GM21526 (cell line): ENCODE data around the gene HSD17B14.

Experiments used
- ATAC-seq: cut with Tn5 transposase; IDR thresholded peaks from one replicate; pipeline ENCODE4 v1.9.1; 2021; ENCODE audit warnings: moderate library complexity; ENCODE audit not compliant: unreplicated experiment, low FRiP score

HSD17B14 gene

DNA sequence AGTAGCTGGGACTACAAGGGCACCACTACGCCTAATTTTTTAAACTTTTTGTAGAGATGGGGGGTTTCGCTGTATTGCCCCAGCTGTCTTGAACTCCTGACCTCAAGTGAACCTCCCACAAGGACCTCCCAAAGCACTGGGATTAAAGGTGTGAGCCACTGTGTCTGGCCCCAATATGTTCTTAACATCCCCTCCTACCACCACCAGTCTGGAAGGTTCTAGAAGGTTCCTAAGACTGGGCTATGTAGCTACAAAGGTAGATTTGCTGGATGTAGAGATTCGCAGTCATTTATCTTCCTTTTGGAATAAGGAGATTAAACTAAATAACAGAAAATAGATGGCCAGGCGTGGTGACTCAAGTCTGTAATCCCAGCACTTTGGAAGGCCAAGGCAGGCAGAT lies 5.3 kb downstream of the HSD17B14 start:
- ATAC-seq = no peak

DNA sequence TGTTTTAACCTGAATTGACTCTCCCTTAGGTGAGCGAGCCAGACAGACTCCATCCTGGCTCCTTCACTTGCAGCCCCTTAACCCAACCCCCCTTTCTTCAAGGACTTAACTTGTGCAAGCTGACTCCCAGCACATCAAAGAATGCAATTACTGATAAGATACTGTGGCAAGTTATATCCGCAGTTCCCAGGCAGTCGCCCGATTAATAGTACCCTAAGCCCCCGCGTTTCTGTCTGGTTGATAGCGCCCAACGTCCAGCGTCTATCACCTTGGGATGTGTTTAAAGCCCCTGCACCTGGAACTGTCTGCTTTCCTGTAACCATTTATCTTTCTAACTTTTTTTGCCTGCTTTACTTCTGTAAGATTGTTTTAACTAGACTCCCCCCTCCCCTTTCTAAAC lies 6.2 kb downstream of the HSD17B14 start:
- ATAC-seq = no peak

DNA sequence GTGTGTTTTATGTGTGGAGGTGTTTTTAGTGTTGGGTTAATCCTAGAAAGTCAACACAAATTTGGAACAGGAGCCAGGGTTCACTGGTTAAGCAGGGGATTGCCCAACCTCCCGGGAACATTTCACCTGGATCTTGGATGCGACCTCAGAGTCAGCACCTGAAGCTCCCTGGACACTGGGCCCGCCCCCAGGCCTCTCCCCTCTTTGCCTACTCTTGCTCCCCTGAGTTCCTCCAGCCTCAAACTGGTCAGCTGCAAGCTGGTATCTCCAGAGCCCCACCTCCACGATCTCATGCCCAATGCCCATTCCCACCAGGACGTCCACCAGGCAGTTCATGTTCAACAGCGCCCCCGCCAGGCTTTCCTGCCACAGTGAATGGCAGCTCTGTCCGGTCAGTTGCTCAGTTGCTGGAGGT lies 9.7 kb downstream of the HSD17B14 start:
- ATAC-seq = no peak

DNA sequence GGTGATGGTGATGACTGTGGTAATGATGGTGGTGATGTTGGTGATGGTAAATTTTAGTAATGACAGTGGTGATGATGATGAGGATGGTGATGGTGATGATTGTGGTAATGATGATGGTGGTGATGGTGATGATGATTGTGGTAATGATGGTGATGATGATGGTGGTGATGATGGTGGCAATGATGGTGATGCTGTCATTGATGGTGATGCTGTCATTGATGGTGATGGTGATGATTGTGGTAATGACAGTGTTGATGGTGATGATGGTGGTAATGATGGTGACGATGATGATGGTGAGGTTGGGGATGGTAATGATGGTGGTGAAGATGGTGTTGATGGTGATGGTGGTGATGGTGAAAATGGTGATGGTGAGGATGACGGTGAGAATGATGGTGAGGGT lies 13.8 kb downstream of the HSD17B14 start:
- no peak for ATAC-seq

DNA sequence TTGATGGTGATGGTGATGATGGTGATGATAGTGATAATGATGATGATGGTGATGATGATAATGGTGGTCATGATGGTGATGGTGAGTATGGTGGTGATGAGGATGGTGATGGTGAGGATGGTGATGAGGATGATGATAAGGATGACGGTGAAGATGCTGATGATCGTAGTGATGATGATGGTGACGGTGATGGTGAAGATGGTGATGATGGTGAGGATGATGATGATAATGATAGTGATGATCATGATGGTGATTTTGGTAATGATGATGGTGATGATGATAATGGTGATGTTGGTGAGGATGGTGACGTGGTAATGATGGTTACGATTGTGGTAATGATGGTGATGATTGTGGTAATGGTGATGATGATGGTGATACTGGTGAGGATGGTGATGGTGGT lies 14.7 kb downstream of the HSD17B14 start:
- no peak for ATAC-seq

DNA sequence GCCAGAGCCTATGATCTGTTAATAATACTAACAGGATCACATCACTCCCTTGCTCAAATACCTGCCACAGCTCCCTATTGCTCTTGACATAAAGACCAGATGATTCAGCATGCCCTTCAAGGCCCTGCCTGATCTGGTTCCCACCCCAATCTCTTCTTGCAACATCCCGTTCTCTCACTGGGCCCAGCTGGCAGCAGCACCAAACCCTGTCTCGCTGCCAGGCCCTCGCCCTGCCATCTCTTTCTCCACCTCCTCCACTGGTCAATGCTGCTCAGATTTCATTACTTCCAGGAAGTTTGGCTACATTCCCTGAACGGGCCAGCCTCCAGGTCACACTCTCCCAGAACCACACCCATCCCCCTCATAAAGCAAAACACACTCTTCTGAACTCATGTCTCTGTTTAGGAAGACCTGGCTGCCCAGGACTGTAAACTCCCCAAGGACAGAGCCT lies 16.9 kb downstream of the HSD17B14 start:
- no peak for ATAC-seq

DNA sequence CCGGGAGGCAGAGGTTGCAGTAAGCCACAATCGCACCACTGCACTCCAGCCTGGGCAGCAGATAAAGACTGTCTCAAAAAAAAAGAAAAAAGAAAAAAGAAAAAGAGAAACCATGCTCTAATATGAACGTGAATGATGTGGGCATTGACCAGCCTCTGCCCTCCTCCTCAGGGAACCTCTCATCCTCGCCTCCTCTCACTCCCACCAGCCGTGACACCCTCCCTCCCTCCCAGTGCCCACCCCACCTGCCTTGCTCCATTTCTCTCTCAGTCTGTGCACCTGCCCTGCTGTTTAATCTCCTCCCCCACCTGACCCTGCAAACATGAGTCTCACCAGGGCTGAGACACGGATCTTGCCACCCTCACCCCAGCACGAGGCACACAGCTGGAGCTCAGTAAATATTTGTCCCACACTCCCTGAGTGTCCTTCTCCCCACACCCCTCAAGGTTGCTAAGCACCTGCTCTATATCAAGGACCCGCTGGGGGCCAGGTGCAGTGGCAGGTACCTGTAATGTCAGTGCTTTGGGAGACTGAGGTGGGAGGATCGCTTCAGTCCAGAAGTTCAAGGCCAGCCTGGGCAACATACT lies 18.0 kb downstream of the HSD17B14 start:
- ATAC-seq = no peak

DNA sequence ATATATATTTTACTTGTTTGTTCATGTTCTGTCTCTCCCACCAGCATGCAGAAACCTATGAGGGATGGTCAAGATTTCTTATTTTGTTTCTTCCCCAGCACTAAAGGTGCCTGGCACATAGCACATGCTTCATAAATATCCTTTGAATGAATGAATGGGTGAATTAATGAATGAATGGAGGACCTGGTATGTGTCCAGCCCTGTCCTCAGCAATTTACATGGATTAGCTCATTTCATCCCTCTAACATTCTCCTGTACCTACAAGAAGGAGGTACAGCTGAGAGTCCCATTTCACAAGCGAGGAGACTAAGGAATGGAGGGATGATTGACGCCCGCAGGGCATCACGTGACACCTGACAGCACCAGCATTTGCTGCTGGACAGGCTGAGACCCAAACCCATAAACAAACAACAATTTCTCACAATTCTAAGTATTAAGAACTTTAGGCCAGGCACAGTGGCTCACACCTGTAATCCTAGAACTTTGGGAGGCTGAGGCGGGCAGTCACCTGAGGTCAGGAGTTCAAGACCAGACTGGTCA lies 18.6 kb downstream of the HSD17B14 start:
- ATAC-seq = no peak

DNA sequence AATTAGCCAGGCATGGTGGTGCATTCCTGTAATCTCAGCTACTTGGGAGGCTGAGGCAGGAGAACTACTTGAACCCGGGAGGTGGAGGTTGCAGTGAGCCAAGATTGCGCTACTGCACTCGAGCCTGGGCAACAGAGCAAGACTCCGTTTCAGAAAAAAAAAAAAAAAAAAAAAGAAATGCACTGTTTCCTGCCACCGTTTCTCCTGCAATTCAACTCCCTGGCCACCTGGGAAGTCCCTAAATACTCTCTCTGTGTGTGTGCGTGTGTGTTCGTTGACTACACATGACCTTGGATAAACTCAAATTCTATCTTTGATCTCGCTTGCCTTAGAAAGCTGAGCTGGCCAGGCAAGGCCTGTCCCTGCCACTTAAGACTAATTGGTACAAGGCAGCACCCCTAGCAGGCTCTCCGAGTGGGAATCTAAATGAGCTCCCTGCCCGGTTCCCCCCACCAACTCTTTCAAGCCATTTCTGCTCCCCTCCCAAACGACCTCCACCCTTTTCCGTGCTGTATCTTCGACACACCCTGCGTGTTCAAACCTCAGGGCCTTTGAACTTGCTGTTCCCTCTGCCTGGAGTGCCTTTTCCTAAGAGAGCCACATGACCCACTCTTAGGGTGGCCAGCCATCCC lies 20.3 kb downstream of the HSD17B14 start:
- no peak for ATAC-seq

DNA sequence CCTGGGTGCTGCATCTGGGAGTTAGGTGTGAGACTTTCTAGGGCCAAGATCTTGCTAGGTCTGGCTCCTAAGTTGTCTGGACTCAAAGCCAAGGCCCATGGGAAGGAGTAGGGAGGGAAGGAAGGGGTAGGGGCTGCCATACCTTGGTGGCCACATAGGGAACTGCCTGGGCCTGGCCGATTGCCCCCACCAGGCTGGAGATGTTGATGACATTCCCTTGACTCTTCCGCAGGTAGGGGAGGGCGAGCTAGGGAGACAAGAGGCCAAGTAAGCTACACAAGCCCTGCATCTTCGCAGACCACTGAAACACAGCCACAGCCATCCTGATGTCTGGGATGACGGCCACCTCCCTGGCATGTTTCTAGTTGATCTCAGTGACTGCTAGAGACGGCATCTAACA lies 21.4 kb downstream of the HSD17B14 start:
- ATAC-seq = no peak

DNA sequence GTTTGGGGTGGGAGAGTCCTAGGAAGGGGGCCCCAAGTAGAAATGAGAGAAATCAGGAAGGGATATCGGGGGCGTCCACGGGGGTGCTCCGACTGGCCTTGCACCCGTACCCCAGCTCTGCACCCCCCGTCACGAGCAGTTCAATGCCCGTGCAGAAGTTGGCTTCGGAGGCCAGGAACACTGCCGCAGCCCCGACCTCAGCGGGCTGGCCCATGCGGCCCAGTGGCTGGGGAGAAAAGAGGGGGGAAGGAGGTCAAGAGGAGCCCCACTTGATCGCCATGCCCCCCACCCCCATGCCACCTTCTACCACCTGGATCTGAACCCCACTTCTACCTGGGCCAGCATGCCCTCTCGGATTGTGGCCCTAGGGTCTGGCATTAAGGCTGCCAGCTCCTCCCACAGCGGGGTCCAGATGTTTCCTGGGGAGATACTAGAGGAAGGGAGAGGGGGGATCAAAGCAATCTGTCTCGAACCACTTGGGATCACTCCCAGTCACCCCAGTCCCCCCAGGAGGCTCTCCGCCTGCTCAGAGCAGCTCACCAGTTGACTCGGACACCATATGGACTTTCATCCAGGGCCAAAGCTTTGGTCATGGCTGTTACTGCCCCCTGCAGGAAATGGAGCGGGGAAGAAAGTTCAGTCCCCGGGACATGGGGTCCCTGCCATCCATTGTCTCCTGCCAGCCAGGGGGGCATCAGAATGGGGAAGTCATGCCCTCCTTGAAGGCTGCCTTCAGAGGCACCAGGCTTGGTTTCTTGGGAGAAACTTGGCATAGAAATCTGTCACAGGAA lies 23.0 kb downstream of the HSD17B14 start:
- no peak for ATAC-seq

DNA sequence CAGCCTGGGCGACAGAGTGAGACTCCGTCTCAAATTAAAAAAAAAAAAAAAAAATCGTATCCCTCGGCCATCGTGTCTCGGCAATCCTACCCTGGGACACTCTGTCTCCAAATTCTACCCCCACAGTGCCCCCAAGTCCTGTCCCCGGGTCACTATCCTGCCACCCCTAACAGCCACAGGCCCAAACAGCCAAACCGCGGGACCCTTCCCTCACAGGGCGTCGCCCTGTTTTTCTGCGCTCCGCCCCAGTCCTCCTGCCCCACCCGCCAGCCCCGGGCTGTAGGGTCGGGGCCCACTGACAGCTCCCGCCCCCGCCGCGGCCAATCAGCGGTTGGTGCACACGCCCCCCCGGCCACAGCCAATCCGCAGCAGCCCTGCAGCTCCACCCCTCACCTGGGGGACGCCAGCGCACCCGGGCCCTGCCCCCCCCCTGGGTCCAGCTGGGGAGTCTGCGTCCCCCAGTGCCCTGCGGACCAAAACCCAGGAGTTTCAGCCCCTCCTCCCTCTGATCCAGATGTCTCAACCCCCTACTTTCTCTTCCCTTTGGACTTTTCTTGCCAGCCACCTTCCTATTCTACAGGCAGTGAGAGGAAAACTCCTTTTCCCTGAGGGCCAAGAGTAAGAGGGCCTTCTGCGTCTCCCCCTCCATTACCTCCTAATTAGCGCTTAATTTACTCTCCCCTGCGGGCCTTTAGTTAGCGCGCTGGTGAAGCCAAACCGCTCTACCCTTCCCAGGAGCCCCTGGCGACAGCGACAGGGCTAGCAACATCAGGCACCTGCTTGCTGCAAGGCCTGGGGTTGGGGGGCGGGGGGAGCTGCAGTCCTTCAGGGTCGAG lies 24.0 kb downstream of the HSD17B14 start:
- no peak for ATAC-seq

DNA sequence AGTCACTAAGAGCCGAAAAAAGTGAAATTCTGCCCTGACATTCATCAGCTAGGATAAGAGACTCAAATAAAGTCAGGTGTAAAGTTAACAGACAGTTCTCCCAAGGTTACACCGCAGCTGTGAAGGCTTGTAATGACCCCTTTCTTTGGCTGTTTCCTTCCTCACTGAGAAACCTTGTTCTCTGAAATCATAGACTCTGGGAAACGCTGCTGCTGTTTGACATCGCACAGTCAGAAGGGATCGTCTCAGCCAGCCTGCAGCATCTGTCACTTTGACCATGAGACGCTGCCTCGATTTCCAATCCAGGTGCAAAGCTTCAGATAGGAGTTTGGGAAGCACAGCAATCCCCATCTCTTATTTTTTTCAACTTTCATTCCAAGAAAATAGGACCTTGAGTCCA lies 26.1 kb downstream of the HSD17B14 start:
- ATAC-seq = no peak

DNA sequence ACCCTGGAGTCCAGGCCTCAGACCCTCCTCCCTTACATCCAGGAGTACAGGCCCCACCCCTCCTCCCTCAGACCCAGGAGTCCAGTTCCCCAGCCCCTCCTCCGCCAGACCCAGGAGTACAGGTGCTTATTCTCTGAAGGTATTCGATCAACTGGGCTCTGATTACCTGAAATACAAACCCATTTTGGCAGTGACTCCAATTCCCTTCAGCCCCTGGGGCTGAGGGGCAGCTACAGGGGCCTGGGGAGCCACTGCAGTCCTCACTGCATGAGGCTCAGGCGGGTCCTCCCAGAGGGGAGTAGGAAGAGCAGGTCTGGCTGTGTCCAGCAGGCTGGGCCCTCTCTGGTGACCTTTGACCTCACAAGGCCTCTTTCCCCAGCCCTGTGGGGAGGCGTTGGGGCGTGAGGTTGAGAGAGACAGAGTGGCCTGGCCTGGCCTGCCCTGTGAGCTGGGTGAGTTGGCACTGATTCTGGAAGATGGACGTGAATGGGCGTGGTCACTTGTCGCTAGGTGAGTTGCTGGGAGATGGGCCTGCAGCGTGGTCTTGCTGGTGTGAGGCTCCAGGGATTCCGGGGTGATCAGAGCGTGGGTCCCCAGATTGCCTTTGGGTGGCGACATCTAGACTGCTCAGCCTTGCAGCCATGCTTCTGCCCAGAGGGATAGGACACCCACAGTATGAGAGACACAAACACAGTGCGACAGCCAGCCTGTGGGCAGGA lies 28.5 kb downstream of the HSD17B14 start:
- no peak for ATAC-seq

DNA sequence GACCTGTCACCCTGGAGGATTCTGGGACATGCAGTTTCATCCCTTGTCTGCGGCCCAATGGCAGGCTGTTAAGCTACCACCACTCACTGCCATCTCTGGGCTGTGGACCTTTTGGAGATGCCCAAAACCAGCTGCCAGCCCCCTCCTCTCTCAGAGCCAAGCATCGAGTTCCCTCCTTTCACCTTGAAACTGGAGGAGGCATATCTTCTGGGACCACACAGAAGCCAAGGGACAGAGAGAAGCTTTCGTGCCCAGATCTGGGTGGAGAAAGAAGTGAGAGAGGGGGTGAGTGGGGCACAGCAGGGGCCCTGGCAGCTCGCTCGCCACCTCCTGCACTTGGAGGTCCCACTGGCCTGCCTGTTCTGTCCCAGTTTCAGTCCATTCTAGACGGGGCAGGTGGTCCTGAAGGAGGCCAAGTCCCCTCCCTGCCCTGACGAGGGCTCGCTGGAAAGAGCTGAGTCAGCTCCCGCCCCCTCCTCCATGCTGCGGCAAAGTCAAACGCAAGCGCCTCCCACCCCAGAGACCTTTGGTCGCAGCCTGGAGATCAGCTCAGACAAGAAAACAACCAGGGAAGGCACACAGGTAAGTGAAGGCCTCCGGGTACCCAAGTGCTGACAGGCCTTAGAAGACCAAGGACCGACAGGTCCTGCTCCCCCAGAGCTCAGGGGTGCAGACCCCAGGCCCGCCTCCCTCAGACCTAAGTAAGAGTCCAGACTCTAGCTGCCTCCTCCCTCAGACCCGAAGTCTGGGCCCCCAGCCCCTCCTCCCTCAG lies 29.3 kb downstream of the HSD17B14 start:
- no peak for ATAC-seq

DNA sequence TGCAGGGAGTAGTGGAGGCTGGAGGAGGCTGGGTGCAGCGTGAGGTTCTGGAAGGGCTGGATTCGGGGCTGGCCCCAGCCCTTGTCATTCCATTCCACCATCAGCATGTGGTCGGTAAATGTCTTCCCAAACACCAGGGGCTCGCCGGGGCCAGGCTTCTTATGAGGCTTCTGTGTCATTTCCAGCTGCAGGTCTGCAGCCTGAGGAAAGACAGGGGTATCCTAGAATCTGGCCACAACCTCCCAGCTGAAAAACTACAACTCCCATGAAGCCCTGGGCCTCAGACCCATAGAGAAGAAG lies 29.8 kb downstream of the HSD17B14 start:
- no peak for ATAC-seq

DNA sequence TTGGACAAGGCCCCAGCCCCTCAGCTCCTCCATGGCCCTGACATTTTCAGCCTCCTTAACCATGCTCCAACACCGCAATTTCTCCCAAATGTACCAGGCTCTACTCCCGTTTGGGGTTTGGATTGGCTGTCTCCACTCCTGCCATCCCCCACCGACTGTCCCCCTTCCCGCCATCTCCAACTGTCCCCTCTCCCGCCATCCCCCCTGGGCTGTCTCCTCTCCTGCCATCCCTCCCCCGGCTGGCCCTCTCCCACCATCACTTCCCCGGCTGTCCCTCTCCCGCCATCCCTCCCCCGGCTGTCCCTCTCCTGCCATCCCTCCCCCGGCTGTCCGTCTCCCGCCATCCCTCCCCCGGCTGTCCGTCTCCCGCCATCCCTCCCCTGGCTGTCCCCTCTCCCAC lies 30.8 kb downstream of the HSD17B14 start:
- no peak for ATAC-seq

DNA sequence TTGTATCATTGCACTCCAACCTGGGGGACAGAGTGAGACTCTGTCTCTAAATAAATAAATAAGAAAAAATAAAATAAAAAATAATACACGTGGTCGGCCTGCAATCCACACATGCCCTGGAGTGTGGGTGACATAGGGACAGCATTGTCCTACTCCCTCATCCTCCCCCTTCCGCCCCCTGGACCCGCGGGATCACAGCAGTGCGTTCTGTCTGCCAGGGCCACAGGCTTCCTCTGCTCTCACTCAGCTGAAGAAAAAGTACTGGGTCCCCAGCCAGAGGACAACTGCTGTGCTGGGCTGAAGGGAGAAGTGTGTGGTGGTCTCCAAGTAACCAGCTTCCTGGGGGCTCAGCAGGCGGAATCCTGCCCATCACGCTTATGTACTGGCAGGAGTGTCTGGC lies 31.8 kb downstream of the HSD17B14 start:
- no peak for ATAC-seq

DNA sequence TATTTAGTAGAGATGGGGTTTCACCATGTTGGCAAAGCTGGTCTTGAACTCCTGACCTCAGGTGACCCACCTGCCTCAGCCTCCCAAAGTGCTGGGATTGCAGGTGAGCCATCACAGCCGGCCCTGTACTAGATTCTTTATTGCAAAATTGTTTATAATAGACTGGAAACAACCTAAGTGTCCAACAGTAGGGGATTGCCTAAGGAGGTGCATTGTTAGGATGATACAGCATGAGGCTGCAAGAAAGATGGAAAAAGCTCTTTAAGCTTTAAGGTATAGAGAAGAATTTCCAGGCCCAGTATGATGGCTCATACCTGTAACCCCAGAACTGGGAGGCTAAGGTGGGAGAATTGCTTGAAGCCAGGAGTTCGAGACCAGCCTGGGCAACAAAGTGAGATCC lies 33.7 kb downstream of the HSD17B14 start:
- ATAC-seq = no peak
